IPS-NIHi7 (cell line): Measurements from ENCODE around the gene KCNK3.

ENCODE experiments used
- DNase-seq: peaks from one replicate; pipeline ENCODE4 v3.0.0; 2012; ENCODE audit warnings: mixed read lengths; ENCODE audit errors: extremely low spot score

The KCNK3 gene

GRCh38 chr2:26712486-26713465 is 20.3 kb downstream of the KCNK3 start:
- DNase-seq = no peak

- DNase-seq = no peak
Observed at GRCh38 chr2:26715528-26716270, 23.2 kb downstream of the KCNK3 start.

- no peak for DNase-seq
Observed at GRCh38 chr2:26716340-26716739, 23.8 kb downstream of the KCNK3 start.

- no peak for DNase-seq
Observed at GRCh38 chr2:26716769-26717168, 24.2 kb downstream of the KCNK3 start.

- DNase-seq = no peak
Observed at GRCh38 chr2:26717362-26717761, 24.8 kb downstream of the KCNK3 start.

- DNase-seq = no peak
Observed at GRCh38 chr2:26718949-26719686, 26.6 kb downstream of the KCNK3 start.

- no peak for DNase-seq
Observed at GRCh38 chr2:26720322-26721114, 28.0 kb downstream of the KCNK3 start.

GRCh38 chr2:26721115-26722032 is 28.9 kb downstream of the KCNK3 start:
- peak; percentile 55 for DNase-seq

- no peak for DNase-seq
Observed at GRCh38 chr2:26722328-26722727, 29.8 kb downstream of the KCNK3 start.

GRCh38 chr2:26722911-26723310 is 30.4 kb downstream of the KCNK3 start:
- DNase-seq = no peak

GRCh38 chr2:26723475-26723874 is 31.0 kb downstream of the KCNK3 start:
- no peak for DNase-seq

GRCh38 chr2:26723991-26724750 is 31.6 kb downstream of the KCNK3 start:
- no peak for DNase-seq

- DNase-seq = no peak
Observed at GRCh38 chr2:26724784-26725520, 32.4 kb downstream of the KCNK3 start.

GRCh38 chr2:26725521-26725820 is 32.9 kb downstream of the KCNK3 start:
- DNase-seq = no peak

- no peak for DNase-seq
Observed at GRCh38 chr2:26726228-26726627, 33.7 kb downstream of the KCNK3 start.

- DNase-seq = no peak
Observed at GRCh38 chr2:26727641-26728561, 35.4 kb downstream of the KCNK3 start.

- no peak for DNase-seq
Observed at GRCh38 chr2:26729311-26729710, 36.8 kb downstream of the KCNK3 start.
